NCI-H2029 treated with DMSO at 0.1 percent for 48 hours (cell line): ENCODE results near the gene AMFR.

Experiments used
- DNase-seq: peaks from one replicate; lab custom pipeline; 2025; lab: John Stamatoyannopoulos, UW

AMFR gene

DNA sequence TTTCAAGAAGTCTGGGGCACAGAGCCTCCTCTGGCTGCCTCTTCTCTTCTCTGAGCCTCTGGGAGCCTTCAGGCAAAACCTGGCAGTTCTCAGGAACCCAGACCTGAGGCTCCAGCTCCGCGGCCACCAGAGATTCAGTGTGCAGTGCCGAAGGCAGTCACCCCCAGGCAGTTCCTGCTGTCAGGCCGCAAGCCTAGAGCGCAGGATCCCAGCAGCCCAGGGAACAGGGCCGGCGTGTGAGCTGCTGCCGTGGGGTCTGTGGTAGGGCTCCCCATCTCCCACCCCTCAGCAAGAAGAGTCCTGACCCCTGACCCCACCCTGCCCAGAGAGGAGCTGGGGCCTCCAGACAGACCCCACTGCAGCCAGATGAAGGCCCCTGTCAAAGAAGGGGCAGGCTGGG lies 78.2 kb downstream of the AMFR start:
- DNase-seq, result no peak

DNA sequence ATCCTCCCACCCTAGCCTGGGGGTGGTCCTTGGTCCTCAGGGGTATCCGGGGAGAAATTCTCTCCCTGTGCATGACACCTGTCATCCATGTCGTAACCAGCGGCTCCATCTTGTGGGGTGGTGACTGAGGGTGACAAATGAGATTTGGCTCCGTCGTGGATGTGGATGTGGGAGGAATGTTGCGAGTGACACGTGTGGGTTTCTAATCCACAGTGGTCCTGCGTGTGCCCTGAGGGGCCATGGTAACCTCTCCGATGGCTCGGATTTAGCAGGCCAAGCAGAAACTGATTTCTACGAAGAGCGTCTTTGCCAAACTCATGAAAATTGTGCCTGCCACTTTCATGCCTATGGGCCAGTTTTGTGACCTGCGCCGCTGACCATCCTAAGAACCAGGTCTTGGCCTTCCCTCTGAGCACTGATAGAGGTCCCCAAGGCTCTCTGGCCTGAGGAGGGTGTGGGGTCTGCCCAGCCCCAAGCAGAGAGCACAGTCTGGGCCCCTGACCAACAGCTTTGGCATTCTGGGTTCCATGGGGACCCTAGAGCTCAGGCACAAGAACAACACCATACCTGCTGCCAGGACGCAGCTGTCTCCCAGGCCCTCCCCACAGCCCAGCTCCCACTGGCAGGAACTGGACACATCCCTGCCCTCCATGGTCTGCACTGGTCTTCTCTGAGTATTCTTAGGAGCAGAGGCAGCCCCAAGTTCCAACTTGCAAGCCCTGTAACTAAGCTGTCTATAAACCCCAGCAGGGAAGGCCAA lies 79.0 kb downstream of the AMFR start:
- DNase-seq, result no peak

DNA sequence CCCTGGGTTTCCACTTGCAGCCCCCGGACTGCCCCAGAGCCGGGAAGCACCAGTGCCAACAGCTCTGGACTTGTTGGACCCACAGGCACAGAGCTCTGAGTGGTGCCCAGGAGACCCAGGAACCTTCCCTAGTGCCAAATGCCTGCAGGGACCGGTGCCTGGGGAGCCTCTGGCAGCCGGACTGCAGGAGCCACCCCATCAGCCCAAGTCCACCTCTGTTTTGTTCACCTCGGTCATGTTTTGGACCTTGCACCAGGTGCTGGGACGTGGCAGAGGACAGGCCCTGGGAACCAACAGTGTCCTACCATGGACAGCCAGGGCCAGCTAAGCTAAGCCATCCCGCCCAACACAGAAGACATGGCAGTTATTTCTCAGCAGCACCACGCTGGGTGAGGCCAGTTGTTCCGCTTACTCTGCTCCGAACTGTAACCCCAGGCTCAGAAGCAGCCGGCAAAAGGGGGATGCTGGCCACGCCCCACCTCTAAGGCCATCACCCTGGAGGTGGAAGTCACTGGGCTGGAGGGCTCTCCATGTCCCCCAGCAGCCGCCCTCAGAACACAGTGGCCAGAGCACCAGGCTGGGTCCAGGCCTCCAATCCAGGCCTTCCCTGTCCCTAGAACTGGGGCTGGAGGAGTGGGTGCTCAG lies 79.8 kb downstream of the AMFR start:
- no peak for DNase-seq

DNA sequence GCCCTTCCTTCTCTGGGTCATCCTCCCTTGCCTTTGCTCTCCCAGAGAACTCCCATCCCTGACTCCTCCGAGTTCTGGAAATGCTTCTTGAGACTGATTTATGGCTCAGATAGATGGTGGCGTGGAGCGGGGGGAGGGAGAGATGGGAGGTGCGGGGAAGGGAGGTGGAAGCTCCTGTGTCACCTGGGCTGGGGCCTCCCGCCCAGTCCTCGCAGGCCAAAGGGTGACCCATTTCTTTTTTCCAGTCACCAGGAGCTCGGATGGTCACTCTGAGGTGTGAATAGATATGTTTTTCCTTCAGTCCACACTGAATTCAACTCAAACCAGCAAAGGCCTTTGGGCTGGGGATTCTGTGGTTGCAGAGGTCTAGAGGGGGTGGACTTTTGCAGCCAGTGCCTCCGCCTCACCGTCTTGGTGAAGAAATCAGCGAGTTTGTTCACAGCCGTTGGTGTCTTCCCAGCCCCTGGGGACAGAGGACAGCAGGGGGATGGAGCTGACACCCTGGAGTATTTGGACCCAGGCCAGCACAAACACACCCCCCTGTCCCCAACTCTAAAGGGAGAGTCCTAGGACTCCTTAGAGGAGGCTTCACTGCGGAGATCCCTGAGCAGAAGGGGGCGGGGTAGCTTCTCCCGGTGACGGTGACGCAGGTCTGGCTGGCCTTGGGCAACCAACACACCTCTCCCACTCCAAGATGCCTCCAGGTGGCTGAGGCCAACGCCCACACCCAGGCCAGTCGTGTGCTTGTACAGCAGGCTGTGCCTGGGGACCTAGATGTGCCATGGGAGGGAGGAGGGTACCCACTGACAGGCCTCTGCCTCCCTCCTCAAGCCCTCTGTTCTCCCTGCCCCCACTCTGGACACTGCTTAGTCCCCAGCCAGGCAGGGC lies 80.6 kb downstream of the AMFR start:
- no peak for DNase-seq

DNA sequence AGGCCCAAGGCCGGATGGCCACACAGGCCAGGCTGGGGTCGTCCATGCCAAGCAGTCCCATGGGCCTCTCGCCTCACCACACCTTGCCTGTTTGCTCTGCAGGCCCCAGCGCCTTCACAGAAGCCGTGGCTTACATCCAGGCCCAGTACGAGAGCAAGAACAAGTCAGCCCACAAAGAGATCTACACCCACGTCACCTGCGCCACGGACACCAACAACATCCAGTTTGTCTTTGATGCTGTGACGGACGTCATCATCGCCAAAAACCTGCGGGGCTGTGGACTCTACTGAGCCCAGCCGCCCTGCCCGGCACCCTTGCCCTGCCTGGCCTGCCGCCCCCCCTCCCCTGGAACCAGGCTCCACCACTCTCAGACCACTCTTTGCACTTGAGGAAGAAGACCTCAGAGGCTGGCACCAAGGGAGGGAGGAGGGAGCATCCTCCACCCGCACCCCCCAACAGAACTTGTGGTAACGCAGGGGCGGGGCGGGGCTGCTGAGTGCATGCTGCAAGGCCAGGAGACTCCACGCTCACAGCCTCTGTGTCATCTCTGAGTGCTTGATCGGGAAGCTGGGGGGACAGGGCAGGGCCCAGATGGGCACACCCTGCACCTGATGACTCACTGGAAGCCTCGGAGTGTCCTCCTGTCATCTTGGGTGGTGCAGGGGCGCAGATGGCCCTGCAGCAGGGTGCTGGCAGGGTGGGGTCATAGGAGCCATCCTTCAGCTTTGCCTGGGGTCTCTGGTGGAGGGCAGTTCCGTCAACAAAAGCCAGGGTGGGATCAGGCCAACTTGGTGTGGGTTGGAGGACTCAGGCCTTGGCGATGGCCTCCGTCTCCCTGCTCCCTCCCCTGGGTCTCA lies 81.5 kb downstream of the AMFR start:
- no peak for DNase-seq

DNA sequence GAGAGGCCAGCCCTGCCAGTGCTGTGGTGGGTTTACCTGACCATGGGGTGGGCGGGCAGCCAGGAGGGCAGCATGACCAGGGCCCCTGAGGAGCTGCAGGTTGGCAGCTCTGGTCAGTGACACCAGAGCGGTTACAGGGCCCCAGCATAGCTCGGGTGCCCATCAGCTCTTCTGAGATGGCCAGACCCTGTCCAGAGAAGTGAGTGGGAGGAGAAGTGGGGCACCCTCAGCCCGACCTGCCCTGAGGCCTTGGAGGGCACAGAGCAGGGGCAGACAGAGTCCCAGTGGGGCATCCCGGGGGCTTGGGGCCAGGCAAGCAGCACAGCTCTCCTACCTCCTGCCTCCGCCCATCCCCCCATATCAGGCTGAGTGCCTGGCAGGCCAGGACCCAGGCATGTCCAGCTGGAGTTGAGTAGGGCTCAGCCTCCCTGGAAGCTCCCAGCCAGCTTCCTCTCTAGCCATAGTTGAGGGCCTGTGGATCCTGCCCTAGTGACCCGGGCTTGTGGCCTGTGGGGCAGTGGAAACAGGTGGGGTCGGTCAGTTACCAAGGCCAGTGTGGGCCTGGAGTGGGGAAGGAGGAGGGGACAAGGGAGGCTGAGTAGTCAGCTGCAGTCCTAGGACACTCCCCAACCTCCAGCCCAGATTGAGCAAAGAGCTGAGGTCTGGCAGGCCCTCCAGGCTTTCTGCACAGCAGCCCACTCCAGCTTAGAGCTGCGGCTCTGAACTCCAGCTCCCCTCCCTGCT lies 83.5 kb downstream of the AMFR start:
- no peak for DNase-seq

DNA sequence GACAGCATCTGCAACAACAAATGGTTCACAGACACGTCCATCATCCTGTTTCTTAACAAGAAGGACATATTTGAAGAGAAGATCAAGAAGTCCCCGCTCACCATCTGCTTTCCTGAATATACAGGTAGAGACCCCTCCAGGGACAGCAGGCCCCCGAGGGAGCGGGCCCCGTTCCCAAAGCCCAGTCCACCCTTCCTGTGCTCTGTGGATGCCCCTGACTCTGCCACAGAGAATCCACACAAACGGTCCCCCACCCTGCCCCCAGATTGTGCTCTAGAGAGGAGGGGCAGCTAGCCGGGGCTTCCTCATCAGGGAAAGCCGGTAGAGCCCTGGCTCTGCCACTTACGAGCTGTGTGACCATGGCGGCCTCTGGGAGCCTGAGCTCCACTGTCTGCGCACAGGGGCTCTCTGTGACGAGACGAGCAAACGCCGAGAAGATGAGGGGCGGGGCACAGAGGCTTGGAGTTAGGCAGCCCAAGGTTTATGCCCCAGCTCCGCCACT lies 84.4 kb downstream of the AMFR start:
- DNase-seq, result no peak

DNA sequence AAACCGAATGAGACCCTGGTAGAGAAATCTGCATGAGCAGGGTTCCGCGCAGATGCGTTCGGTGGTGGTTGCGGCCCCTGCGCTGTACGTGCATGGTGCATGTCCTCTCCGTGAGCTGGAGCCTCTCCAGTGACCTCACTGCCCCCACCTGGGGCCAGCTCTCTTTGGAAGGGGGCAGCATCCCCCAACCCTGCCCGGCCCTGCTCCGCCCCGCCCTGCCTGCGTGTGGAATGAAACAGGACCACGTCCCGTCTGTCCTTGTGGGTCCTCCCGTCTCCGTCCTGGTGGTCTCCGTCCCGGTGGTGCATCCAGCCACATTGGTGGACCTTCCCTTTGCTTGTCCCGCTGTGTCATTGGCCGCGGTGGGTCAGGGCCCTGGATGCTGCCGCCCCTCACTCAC lies 84.9 kb downstream of the AMFR start:
- no peak for DNase-seq

DNA sequence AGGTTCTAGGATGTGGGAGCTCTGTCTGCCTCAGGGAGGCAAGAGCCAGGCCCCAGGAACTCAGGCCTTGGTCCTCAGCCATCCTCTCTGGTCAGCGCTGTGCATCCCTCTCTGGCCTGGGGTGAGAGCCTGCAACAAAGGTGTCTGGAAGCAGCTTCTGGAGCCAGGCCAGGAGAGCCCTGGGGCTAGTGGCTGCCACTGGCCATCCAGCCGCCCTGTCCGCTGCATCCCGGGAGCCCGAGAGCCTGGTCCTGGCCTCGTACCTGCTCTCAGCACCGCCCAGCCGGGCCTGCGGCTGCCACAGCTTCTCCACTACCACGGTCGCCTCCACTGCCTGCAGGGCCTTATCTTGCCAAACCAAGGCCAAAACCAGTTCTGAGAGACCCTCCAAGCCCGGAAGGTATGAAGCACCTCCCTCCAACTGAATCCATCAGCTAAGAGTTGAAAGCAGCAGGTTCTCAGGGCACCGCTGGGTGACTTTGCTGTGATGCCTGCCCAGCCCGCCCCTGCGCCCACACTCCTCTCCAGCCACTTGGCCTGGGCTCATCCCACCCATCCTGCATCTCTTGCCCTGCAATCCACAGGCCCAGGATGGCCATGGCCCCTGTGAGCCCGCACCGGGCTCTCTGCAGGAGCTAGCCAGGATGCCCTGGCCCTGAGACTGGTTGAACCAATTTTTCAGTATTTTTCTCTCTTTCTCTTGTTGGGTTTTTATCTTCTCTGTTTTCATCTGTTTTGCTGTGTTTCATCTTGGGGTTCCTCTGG lies 85.7 kb downstream of the AMFR start:
- no peak for DNase-seq

DNA sequence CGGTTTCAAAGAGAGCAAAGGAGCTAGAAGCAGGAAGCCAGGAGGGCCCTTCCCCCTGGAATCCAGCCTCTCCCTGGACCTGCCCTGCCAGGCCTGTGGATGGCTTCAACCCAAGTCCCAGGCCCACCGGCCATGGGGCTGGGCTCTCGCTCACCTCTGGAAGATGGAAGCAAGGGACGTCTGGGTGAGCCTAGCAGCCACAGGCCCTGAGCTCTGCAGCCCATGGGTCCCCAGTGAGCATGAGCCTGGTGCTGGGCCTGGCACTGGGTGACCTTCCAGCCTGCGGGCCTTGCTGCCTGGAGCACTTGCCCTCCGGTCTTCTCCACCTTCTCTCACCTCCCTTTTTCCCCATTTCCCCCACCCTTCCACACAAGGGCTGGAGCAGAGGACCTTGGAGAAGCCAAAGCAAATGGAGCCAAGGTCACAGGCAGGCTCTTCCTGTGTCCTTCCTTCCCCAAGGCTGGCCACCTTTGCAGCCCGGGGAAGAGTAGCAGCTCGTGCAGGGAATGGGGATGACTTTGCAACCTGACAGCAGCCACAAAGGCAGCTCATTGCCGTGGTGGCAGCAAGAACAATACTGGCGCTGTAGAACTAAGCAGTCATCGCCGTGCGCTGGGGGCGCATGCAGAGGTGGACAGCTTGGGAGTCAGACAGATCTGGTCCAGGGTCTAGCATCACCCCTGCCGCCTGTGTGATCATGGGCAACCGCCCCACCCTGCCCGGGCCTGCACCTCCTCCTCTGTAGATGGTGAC lies 86.6 kb downstream of the AMFR start:
- no peak for DNase-seq

DNA sequence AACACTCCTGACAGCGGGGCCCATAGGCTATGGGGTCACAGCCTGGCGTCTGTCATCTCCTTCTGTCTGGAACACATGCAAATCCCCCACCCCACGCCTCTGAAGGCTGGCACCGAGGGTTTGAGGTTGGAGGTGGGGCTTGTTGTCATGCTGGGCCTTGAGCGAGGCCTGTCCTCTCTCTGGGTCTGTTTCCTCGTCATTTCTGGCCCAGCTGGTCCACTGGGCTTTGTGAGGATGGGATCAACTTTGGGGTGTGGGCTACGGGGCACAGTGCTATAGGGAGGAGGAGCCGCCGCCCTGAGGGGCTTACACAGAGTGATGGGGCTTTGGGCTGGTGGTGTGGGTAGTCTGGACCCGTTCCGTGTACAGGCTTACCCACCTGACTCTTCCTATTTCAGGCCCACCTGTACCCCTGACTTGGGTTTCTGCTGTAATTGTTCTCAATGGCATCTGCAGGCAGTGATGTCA lies 87.5 kb downstream of the AMFR start:
- DNase-seq, result no peak

DNA sequence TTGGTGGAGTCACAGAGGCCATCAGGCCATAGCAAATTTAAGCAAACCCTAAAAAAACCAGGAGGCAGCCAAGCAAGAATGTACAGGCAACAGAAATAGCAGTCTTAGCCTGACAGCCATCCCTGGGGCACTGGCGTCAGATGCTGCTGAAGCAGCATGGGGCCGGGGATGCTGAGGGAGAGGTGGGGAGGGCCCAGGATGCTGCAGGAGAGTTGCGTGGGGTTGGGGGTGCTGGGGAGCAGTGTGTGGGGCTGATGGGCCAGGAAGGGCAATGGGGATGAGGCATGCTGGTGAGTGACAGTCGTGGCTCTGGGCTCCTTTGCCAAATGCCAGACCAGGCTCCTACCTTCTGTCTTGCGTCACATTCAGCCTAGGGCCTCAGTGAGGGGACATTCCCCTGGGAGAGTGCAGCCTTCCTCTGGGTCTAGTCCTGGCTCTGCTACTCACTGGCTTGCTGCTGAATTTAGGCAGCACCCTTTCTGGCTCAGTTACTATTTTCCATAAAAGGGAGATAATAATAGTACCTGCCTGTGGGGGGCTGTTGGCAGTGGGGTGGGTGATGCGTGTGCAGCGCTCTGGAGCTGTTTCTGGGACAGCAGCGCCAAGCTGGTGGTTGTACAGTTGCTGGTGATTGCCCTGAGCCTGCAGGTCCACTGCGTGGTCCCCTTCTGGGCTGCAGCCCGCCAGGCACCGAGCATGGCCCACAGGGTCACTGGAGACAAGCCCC lies 88.1 kb downstream of the AMFR start:
- DNase-seq, result no peak

DNA sequence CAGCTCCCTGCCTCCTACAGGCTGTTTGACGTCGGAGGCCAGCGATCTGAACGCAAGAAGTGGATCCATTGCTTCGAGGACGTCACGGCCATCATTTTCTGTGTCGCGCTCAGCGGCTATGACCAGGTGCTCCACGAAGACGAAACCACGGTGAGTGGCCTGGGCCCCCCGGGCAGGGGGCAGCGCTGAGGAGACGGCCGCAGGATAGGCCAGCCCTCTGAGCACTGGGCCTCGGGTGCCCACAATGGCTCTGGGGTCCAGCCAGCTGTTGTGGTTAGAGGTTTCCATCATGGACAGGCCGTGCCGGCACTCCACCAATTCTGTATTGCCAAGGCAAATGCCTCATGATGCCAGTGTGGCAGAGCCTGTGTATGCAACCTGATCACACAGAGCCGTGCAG lies 88.6 kb downstream of the AMFR start:
- no peak for DNase-seq

DNA sequence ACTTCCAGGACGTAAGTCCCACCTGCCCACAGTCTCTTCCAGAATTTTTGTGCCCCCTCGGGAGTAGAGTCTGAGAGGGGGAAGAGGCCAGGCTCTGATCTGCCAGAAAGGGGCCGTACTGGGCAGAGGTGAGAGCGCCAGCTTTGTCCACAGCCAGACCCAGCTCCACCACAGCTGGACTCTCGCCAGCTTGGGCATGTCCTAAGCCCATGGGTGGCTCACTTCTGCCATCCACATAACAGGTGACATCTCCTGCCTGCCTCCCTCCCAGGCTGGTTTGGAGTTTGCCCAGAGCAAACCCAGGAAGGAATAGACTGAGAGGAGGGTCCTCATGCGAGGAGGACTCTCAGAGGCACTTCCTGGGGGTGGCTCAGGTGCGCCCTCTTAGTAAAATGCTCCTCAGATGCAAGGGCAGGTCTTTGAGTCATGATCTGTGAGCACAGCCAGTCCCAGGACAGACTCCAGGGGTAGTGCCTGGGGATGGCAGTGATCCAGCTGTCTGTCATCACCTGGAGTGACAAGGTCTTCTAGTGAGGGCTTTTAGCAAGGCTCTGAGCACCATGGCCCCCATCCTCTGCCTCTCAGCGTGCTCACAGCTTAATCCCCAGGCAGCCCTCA lies 89.2 kb downstream of the AMFR start:
- no peak for DNase-seq

DNA sequence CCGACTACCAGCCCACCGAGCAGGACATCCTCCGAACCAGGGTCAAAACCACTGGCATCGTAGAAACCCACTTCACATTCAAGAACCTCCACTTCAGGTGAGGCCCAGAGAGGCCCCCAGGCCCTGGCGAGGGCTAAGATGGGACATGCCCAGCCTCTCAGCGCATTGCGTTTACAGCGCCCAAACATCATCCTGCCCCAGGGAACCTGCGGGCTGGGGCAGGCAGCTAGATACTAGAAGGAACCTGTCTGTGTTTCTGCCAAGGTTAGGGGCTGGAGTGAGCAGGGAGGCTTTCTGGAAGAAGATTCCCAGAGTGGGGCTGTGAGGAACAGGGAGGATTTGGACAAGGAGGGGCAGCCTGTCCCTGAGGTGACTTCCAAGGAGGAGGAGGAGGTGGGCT lies 90.6 kb downstream of the AMFR start:
- no peak for DNase-seq

DNA sequence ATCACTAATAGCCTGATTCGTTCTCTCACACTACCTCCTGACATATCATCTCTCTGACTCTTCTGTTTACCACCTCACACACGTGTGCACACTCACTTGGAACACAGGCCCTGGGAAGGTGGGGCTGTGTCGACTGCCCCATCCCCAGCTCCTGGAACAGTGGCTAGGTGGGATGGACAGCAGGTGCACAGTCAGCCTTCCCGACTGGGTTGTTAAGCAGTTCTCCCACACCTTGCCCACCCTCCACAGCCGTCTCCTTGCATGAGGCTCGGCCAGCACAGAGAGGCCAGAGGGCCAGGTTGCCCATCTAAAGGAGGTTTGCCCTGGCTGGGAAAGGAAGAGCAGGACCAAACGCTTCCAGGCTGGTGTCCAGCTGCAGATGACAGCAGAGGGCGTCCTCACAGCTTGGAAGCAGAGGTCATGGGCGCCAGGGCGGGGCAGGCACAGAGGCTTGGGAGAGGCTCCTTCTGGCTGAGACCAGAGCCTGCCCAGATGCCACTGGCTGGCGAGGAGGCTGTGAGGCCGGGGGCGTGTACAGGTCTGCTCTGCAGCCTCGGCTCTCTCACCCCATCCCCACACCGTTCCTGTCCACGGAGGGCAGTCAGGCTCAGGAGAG lies 92.8 kb downstream of the AMFR start:
- no peak for DNase-seq

DNA sequence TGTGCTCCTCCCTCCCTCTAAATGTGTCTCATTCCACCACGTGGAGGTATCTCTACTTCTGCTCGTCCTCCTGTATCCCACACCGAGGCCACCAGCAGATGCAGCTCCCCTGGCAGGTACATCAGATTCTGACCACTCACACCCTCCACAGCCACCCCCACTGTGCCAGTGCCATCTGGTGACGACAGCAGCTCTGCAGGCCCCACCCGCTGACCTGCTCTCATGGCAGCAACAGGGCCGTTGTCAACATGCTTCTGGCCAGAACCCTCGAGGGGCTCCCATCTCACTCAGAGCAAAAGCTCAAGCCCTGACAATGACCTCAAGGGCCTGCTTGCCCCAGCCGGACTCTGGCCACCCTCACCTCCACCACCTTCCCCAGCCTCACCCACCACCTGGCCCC lies 93.4 kb downstream of the AMFR start:
- DNase-seq, result no peak

DNA sequence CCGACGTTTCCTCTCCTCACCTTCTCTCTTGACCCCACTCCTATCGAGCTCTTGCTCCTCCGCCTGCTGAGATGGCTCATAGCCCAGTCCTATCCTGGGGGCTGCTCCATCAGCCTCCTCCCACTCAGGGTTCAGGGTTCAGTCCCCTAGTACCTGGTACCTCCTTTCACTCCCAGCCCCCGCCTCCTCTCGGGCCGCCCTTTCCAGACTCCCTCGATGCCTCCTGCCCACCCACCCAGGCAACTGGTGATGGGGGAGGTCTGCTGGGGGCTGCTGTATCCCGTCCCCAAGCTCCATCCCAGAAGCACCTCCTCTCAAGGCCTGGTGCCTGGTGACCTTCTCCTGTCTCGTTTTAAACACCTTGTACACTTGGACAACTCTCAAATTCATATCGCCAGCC lies 93.9 kb downstream of the AMFR start:
- no peak for DNase-seq
